Ectodermal cell (in vitro differentiated cells): Measurements from ENCODE around the gene P2RX1.

ENCODE experiments used
- H3K27ac ChIP-seq: 2 replicates; pipeline ENCODE4 v1.7.0; 2013; ENCODE audit warnings: mild to moderate bottlenecking, low read depth, low read length; ENCODE audit not compliant: insufficient read depth, poor library complexity, severe bottlenecking
- H3K27me3 ChIP-seq: 2 replicates; pipeline ENCODE4 v1.7.0; 2013; ENCODE audit warnings: mild to moderate bottlenecking, low read length; ENCODE audit not compliant: insufficient read depth, control insufficient read depth, poor library complexity, severe bottlenecking
- H3K36me3 ChIP-seq: one replicate; pipeline ENCODE4 v1.7.0; 2013; ENCODE audit warnings: low read length; ENCODE audit not compliant: control insufficient read depth, insufficient read depth
- H3K4me1 ChIP-seq: one replicate; pipeline ENCODE4 v1.7.0; 2013; ENCODE audit warnings: low read length; ENCODE audit not compliant: control insufficient read depth, insufficient read depth
- H3K4me3 ChIP-seq: 2 replicates; pipeline ENCODE4 v1.7.0; 2013; ENCODE audit warnings: low read depth, low read length, control low read depth; ENCODE audit not compliant: insufficient read depth
- H3K9me3 ChIP-seq: 2 replicates; pipeline ENCODE4 v1.7.0; 2013; ENCODE audit warnings: mild to moderate bottlenecking, low read length, moderate library complexity; ENCODE audit not compliant: control insufficient read depth
- WGBS, 2 experiments: methylation state at CpG; one replicate each; pipeline ENCODE4 v1.1.7; 2013; ENCODE audit warnings: missing lambda C conversion rate in 2 of 2; 5-methylcytosine and 5-hydroxymethylcytosine counted together

Gene P2RX1

GRCh38 chr17:3879186-3879585, 37.1 kb downstream of the P2RX1 start:
- no peaks in the 10 kb centered on the region for H3K36me3 ChIP-seq
- H3K27ac ChIP-seq: peak overlapping the region; percentile 68
- H3K27me3 ChIP-seq: no peaks in the 10 kb centered on the region
- 52 to 58% methylated on average over 5 of the region's 5 CpGs for WGBS, 2 experiments
- no peak overlapping the region for H3K4me3 ChIP-seq
- peaks cover 12% of the 10 kb centered on the region for H3K4me1 ChIP-seq
- no peaks in the 10 kb centered on the region for H3K9me3 ChIP-seq

GRCh38 chr17:3877220-3877619, 39.0 kb downstream of the P2RX1 start:
- 93 to 95% methylated on average over 8 of the region's 8 CpGs for WGBS, 2 experiments

GRCh38 chr17:3875317-3875716, 40.9 kb downstream of the P2RX1 start:
- Histone ChIP-seq H3K4me3 (no peak overlapping the region), H3K9me3 (no peaks in the 10 kb centered on the region), H3K4me1 (peaks cover 12% of the 10 kb centered on the region), H3K27me3 (no peaks in the 10 kb centered on the region), H3K36me3 (peaks cover 4% of the 10 kb centered on the region), H3K27ac (no peak overlapping the region)
- 91 to 96% methylated on average over 7 of the region's 7 CpGs for WGBS, 2 experiments

More at GRCh38 chr17:3877220-3877619, 39.0 kb downstream of the P2RX1 start:
- Histone ChIP-seq H3K9me3 (no peaks in the 10 kb centered on the region), H3K4me3 (no peak overlapping the region), H3K27ac (no peak overlapping the region), H3K36me3 (peaks cover 2% of the 10 kb centered on the region), H3K27me3 (no peaks in the 10 kb centered on the region), H3K4me1 (peaks cover 12% of the 10 kb centered on the region)

GRCh38 chr17:3873862-3874261, 42.4 kb downstream of the P2RX1 start:
- H3K4me1 ChIP-seq: no peaks in the 10 kb centered on the region
- no peaks in the 10 kb centered on the region for H3K27me3 ChIP-seq
- no peaks in the 10 kb centered on the region for H3K9me3 ChIP-seq
- H3K36me3 ChIP-seq: peaks cover 4% of the 10 kb centered on the region
- H3K4me3 ChIP-seq: no peak overlapping the region
- no peak overlapping the region for H3K27ac ChIP-seq
- 92 to 93% methylated on average over 10 of the region's 10 CpGs for WGBS, 2 experiments

- H3K36me3 ChIP-seq: peaks cover 4% of the 10 kb centered on the region
- H3K27ac ChIP-seq: no peak overlapping the region
- H3K27me3 ChIP-seq: no peaks in the 10 kb centered on the region
- WGBS, 2 experiments: 89 to 92% methylated on average over 11 of the region's 11 CpGs
- H3K9me3 ChIP-seq: no peaks in the 10 kb centered on the region
- H3K4me1 ChIP-seq: no peaks in the 10 kb centered on the region
- H3K4me3 ChIP-seq: no peak overlapping the region
Observed at GRCh38 chr17:3870871-3871306, 45.4 kb downstream of the P2RX1 start.

GRCh38 chr17:3867606-3868005, 48.7 kb downstream of the P2RX1 start:
- 86 to 88% methylated on average over 11 of the region's 11 CpGs for WGBS, 2 experiments
- no peak overlapping the region for H3K4me3 ChIP-seq
- no peak overlapping the region for H3K27ac ChIP-seq
- H3K9me3 ChIP-seq: no peaks in the 10 kb centered on the region
- no peaks in the 10 kb centered on the region for H3K27me3 ChIP-seq
- H3K4me1 ChIP-seq: no peaks in the 10 kb centered on the region
- H3K36me3 ChIP-seq: peaks cover 4% of the 10 kb centered on the region

- whole genome bisulfite sequencing, 2 experiments: 93 to 95% methylated on average over 17 of the region's 17 CpGs
- Histone ChIP-seq H3K4me3 (no peak overlapping the region), H3K4me1 (no peaks in the 10 kb centered on the region)
Observed at GRCh38 chr17:3867106-3867505, 49.2 kb downstream of the P2RX1 start.

GRCh38 chr17:3866276-3866675, 50.0 kb downstream of the P2RX1 start:
- H3K27me3 ChIP-seq: no peaks in the 10 kb centered on the region
- 94 to 95% methylated on average over 21 of the region's 21 CpGs for WGBS, 2 experiments
- no peaks in the 10 kb centered on the region for H3K9me3 ChIP-seq
- H3K4me3 ChIP-seq: no peak overlapping the region
- H3K4me1 ChIP-seq: no peaks in the 10 kb centered on the region
- no peaks in the 10 kb centered on the region for H3K36me3 ChIP-seq
- H3K27ac ChIP-seq: no peak overlapping the region

More at GRCh38 chr17:3867106-3867505, 49.2 kb downstream of the P2RX1 start:
- Histone ChIP-seq H3K27ac (no peak overlapping the region), H3K36me3 (peaks cover under 1% of the 10 kb centered on the region), H3K27me3 (no peaks in the 10 kb centered on the region), H3K9me3 (no peaks in the 10 kb centered on the region)

- Histone ChIP-seq H3K27ac (no peak overlapping the region), H3K4me1 (no peaks in the 10 kb centered on the region), H3K36me3 (no peaks in the 10 kb centered on the region), H3K4me3 (no peak overlapping the region), H3K27me3 (no peaks in the 10 kb centered on the region), H3K9me3 (no peaks in the 10 kb centered on the region)
- 91 to 92% methylated on average over 8 of the region's 8 CpGs for WGBS, 2 experiments
Observed at GRCh38 chr17:3865176-3865575, 51.1 kb downstream of the P2RX1 start.

- Histone ChIP-seq H3K27ac (no peak overlapping the region), H3K36me3 (no peaks in the 10 kb centered on the region), H3K4me3 (no peak overlapping the region), H3K27me3 (no peaks in the 10 kb centered on the region), H3K9me3 (no peaks in the 10 kb centered on the region), H3K4me1 (no peaks in the 10 kb centered on the region)
- WGBS, 2 experiments: 91 to 93% methylated on average over 10 of the region's 10 CpGs
Observed at GRCh38 chr17:3864534-3864933, 51.7 kb downstream of the P2RX1 start.
